Sigmoid colon (tissue), 7 donors: Measurements from ENCODE around the gene INAFM1. TPM values are rescaled to one million over a fixed set of nuclear protein-coding genes. Genes with fewer than 3 reads are reported as not detected.

Experiments
- DNase-seq: peaks from one replicate; pipeline ENCODE4 v3.0.0-alpha.2; 2019
- H3K27ac ChIP-seq, 4 donors: fragments of 200-600 bp; sonication (generic); one replicate each; pipeline ENCODE4 v1.5.1; 2016 to 2019; ENCODE audit warnings: mild to moderate bottlenecking in 1 of 4
- H3K27me3 ChIP-seq, 3 donors: fragments of 200-600 bp; sonication (generic); one replicate each; pipeline ENCODE4 v1.5.1; 2019; ENCODE audit warnings: mild to moderate bottlenecking in 1 of 3
- H3K36me3 ChIP-seq, 4 donors: fragments of 200-600 bp; sonication (generic); one replicate each; pipeline ENCODE4 v1.5.1; 2016 to 2019
- H3K4me1 ChIP-seq, 4 donors: fragments of 200-600 bp; sonication (generic); one replicate each; pipeline ENCODE4 v1.5.1; 2017 to 2019
- H3K4me3 ChIP-seq, 4 donors: fragments of 200-600 bp; sonication (generic); one replicate each; pipeline ENCODE4 v1.5.1; 2017 to 2019; ENCODE audit warnings: mild to moderate bottlenecking in 2 of 4, moderate library complexity in 1 of 4
- H3K9me3 ChIP-seq, 4 donors: fragments of 200-600 bp in 3 of 4; sonication (generic) in 3 of 4; one replicate each; pipeline versions ENCODE4 v1.5.1 to v1.6.1; 2013 to 2019
- EP300 ChIP-seq, 4 donors: sonication (generic); formaldehyde crosslinking; IDR thresholded peaks; one replicate each; pipeline ENCODE4 v1.6.1; 2017; ENCODE audit warnings: antibody characterized with exemption in 4 of 4
- POLR2A ChIP-seq, 2 donors: fragments of 450-650 bp; IDR thresholded peaks; one replicate each; pipeline ENCODE4 v1.6.1; 2016; ENCODE audit warnings: antibody characterized with exemption in 2 of 2, mild to moderate bottlenecking in 2 of 2, moderate library complexity in 2 of 2
- POLR2AphosphoS5 ChIP-seq, 4 donors: sonication (generic); formaldehyde crosslinking; IDR thresholded peaks; one replicate each; pipeline ENCODE4 v1.6.1; 2017; ENCODE audit warnings: antibody characterized with exemption in 4 of 4
- WGBS, 2 donors: extraction: QIAGEN DNeasy Blood & Tissue Kit; methylation state at CpG; one replicate each; pipeline ENCODE4 v1.1.7; 2013; 5-methylcytosine and 5-hydroxymethylcytosine counted together
- intact Hi-C: fragments of 100-400 bp; cut with DNase I; formaldehyde crosslinking; loops from one replicate; pipeline ENCODE4 v1.15.1; 2023
- polyA plus RNA-seq, 3 donors: library from polyadenylated mRNA; stranded (reverse); fragments of 200-250 nt; gene quantifications; one replicate each; pipeline ENCODE4 v1.2.3, GENCODE V29; 2013
- total RNA-seq, 4 donors: library from RNA; depleted of rRNA; stranded (reverse); fragments of >200 nt; gene quantifications; one replicate each; pipeline ENCODE4 v1.1.0, GENCODE V29; 2016
- TF ChIP-seq, protein P1 (sequence below), 4 experiments: fragments of 450-650 bp in 3 of 4; fragments of 200-600 bp in 1 of 4; IDR thresholded peaks; one replicate each; pipeline ENCODE4 v1.5.1; 2016 to 2019; ENCODE audit warnings: antibody characterized with exemption in 4 of 4, mild to moderate bottlenecking in 3 of 4, moderate library complexity in 2 of 4
- donor health status: healthy with polysubstance abuse.
- donor health status: Bipolar disorder and iron deficiency.
- donor health status: healthy.

INAFM1 gene
- total and polyA plus RNA-seq, 7 donors = 3.0 to 16.3 (median 10.7) TPM

DNA sequence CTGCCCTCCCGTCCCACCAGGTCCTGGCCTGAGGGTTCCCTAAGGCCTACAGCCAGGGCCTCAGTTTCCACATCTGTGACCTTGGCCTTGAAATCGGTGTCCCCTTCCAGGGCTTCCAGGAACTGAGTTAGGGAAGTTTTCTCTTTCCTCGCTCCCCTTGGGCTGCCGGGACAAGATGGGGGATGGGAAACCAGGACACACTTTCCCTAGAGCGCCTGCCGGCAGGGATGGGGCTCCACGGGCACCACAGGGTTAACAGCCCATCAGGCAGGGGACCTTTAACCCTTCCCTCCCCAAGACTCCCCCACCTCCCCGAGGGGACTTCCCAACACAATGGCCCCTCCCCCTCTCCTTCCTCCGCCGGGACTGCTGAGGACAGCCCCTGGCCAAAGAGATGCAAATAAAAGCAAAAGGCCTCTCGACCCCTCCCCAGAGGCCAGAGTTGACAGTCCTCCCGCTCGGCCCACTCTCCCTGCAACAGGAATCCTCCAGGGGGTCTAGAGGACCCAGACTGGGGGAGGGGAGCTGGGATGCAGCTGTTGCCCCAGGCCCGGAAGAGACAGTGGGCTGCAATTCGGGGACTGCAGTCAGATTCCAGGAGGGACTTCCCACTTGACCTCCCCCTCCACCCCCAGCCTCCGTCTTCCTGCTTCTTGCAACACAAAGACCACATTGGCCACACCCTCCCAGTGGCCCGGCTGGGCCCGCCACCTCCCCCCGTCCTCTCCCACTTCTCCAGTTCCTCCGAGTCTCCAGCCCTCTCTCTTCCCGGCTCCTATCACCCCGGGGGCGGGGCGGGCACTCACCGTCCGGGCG is 47.1 kb upstream of the INAFM1 start:
- intact Hi-C loops = loop anchor here (2.0 to 5.0 kb wide), 3 partner anchors 17 to 75 kb away; no protein-coding TSS in a partner anchor
- peak overlapping the region; percentile 33 to 99 (median 87) for H3K4me3 ChIP-seq
- H3K36me3 ChIP-seq = no peaks in the 10 kb centered on the region
- H3K27ac ChIP-seq = peak overlapping the region; percentile 99 to 100 (median 100)
- 2 to 3% methylated on average over 27 of the region's 27 CpGs for WGBS, 2 donors
- no peaks in the 10 kb centered on the region for H3K27me3 ChIP-seq
- DNase-seq = peak; percentile 98
- peaks cover 0 to 58% (median 50%) of the 10 kb centered on the region in 4 donors for H3K4me1 ChIP-seq
- TF ChIP-seq POLR2AphosphoS5 (IDR thresholded peaks at IDR 0.05) = peak; percentile 74 to 79 (median 77)
- peak in 2 of 4 donors; percentile 5 to 9 for TF ChIP-seq EP300 (IDR thresholded peaks at IDR 0.05)
- peak; percentile 39 to 50 for TF ChIP-seq POLR2A (IDR thresholded peaks at IDR 0.05)
- TF ChIP-seq, protein P1, sequence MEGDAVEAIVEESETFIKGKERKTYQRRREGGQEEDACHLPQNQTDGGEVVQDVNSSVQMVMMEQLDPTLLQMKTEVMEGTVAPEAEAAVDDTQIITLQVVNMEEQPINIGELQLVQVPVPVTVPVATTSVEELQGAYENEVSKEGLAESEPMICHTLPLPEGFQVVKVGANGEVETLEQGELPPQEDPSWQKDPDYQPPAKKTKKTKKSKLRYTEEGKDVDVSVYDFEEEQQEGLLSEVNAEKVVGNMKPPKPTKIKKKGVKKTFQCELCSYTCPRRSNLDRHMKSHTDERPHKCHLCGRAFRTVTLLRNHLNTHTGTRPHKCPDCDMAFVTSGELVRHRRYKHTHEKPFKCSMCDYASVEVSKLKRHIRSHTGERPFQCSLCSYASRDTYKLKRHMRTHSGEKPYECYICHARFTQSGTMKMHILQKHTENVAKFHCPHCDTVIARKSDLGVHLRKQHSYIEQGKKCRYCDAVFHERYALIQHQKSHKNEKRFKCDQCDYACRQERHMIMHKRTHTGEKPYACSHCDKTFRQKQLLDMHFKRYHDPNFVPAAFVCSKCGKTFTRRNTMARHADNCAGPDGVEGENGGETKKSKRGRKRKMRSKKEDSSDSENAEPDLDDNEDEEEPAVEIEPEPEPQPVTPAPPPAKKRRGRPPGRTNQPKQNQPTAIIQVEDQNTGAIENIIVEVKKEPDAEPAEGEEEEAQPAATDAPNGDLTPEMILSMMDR (IDR thresholded peaks at IDR 0.05) = no peak
- H3K9me3 ChIP-seq = no peaks in the 10 kb centered on the region

DNA sequence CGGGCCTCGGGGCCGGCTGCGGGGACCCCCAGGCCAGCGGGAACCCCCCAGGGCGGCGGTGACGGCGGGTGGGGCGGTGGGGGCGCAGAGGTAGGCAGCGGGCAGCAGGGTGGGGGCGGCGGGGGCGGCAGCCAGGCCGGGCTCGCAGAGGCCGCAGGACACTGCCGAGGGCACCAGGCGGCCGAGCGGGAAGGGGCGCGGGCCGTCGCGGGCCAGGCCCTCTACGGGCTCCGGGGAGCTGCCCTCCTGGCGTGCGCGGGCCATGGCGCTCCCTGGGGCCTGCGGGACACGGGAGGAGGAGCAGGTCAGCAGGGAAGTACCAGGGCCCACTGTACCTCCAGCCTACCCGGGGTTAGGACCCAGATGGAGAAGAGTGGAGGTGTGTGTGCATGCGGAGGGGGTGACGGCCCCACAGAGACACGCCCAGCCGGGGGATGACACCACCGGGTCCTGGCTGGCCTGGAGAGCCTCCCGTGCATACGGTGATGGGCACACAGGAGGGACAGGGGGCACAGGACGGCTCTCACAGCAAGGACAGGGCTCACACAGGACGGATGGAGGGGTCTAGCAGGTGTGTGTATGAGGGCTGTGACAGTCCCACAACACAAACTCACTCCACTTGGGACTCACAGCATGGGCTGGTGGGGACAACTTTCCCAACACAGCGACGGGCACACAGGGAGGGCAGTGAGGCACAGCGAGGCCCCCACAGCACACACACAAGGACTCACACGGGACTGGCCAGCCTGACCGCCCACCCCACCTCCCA is 46.3 kb upstream of the INAFM1 start:
- H3K9me3 ChIP-seq = no peaks in the 10 kb centered on the region
- peak overlapping the region; percentile 99 to 100 (median 100) for H3K27ac ChIP-seq
- H3K27me3 ChIP-seq = no peaks in the 10 kb centered on the region
- TF ChIP-seq POLR2AphosphoS5 (IDR thresholded peaks at IDR 0.05) (peak in 1 of 4 donors; percentile 47), EP300 (IDR thresholded peaks at IDR 0.05) (no peak)
- 4 to 5% methylated on average over 50 of the region's 50 CpGs for WGBS, 2 donors
- DNase-seq = peak; percentile 85
- intact Hi-C loops = loop anchor here (2.0 to 5.0 kb wide), 2 partner anchors 16 to 76 kb away; no protein-coding TSS in a partner anchor
- H3K4me3 ChIP-seq = peak overlapping the region; percentile 33 to 99 (median 87)
- no peaks in the 10 kb centered on the region for H3K36me3 ChIP-seq
- H3K4me1 ChIP-seq = peaks cover 0 to 58% (median 50%) of the 10 kb centered on the region in 4 donors

DNA sequence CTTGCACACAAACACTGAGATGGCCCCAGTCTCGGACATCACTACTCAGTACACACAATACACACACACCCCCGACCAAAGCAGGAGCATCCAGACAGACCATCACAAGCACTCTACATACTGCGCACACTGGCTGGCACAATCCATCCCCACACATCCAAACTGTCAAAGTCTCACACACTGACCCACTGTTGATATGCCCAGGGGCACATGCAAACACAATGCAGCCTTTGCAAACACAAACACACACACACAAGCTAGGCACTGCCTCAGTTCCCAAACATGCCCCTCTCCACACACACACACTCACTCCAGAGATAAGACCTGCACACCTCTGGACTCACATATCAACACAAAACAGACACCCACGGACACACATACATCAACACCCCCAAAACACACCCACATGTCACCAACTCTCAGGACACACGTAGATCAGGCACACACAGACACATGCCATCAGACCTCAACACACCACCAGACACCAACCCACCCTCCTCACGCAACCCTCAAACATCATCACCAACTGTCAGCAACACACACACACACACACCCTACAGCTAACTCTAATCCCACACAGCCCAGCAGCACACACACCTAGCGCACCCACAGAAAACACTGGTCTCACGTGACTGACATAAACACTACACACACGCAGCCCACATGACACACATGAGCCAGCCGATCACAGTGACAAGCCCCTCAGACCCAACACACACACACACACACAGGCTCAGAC is 45.6 kb upstream of the INAFM1 start:
- TF ChIP-seq POLR2AphosphoS5 (IDR thresholded peaks at IDR 0.05) = peak in 1 of 4 donors; percentile 59
- TF ChIP-seq EP300 (IDR thresholded peaks at IDR 0.05) = no peak
- intact Hi-C loops = loop anchor here (2.0 to 5.0 kb wide), 2 partner anchors 16 to 77 kb away; no protein-coding TSS in a partner anchor
- Histone ChIP-seq H3K4me3 (peak overlapping the region; percentile 33 to 99 (median 87)), H3K4me1 (peaks cover 0 to 58% (median 50%) of the 10 kb centered on the region in 4 donors), H3K36me3 (no peaks in the 10 kb centered on the region), H3K27me3 (no peaks in the 10 kb centered on the region), H3K27ac (peak overlapping the region; percentile 99 to 100 (median 100)), H3K9me3 (no peaks in the 10 kb centered on the region)
- peak; percentile 67 for DNase-seq
- 14 to 22% methylated on average over 10 of the region's 10 CpGs for WGBS, 2 donors

DNA sequence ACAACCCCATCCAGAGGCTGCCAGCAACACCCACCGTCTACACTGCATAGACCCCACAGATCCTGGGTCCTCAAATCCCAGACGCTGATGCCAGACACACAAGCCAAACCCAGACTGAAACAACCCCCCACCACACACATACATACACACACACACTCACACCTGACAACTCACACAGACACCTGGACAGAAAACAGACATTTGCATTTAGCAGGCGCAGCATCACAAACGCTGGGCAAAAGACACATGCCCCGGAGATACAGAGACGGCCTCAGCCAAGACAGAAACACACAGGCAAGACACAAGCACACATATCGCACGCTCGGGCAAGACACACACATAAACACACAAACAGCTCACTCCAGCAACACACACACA is 45.0 kb upstream of the INAFM1 start:
- no peak for DNase-seq
- intact Hi-C loops = loop anchor here (2.0 to 5.0 kb wide), 2 partner anchors 15 to 77 kb away; no protein-coding TSS in a partner anchor
- peaks cover 0 to 58% (median 50%) of the 10 kb centered on the region in 4 donors for H3K4me1 ChIP-seq

More for the DNA sequence above, 45.0 kb upstream of the INAFM1 start:
- TF ChIP-seq, protein P1 (IDR thresholded peaks at IDR 0.05) = no peak
- TF ChIP-seq EP300 (IDR thresholded peaks at IDR 0.05) (no peak), POLR2AphosphoS5 (IDR thresholded peaks at IDR 0.05) (peak in 2 of 4 donors; percentile 15 to 33), POLR2A (IDR thresholded peaks at IDR 0.05) (no peak)
- Histone ChIP-seq H3K27ac (peak overlapping the region; percentile 99 to 100 (median 100)), H3K27me3 (no peaks in the 10 kb centered on the region), H3K4me3 (peak overlapping the region; percentile 79 to 99 (median 87)), H3K9me3 (no peaks in the 10 kb centered on the region), H3K36me3 (no peaks in the 10 kb centered on the region)
- 1 to 7% methylated on average over 9 of the region's 9 CpGs for WGBS, 2 donors
